ENCODE data around the gene ZNF205.
"Not testable (repeated sequence)": the region's sequence is repeated elsewhere in the genome, so short reads cannot be mapped to it uniquely, and the experiment has no call there.

Gene ZNF205

GRCh38 chr16:3135126-3135715, 22.8 kb downstream of the ZNF205 start:
- WGBS (ENCODE audit: insufficient coverage, insufficient read length) = no CpG with 5 or more reads among the region's 43 CpGs
- DNase-seq (ENCODE audit: low read depth, low spot score) = no peak
- Histone ChIP-seq H3K4me3 (ENCODE audit: low read length) (peak overlapping the region; percentile 73), H3K9me3 (ENCODE audit: control insufficient read depth, insufficient read depth, low read length) (no peaks in the 10 kb centered on the region), H3K27ac (ENCODE audit: low read length) (no peak overlapping the region), H3K27me3 (ENCODE audit: control insufficient read depth, insufficient read depth, low read length) (no peaks in the 10 kb centered on the region), H3K36me3 (ENCODE audit: control insufficient read depth, insufficient read depth, low read length) (no peaks in the 10 kb centered on the region), H3K4me1 (ENCODE audit: control insufficient read depth, insufficient read depth, low read length) (no peaks in the 10 kb centered on the region)

GRCh38 chr16:3137267-3137666, 24.9 kb downstream of the ZNF205 start:
- DNase-seq (ENCODE audit: low read depth, low spot score) = no peak
- Histone ChIP-seq H3K27ac (ENCODE audit: low read length) (no peak overlapping the region), H3K36me3 (ENCODE audit: control insufficient read depth, insufficient read depth, low read length) (no peaks in the 10 kb centered on the region), H3K4me3 (ENCODE audit: low read length) (no peak overlapping the region), H3K9me3 (ENCODE audit: control insufficient read depth, insufficient read depth, low read length) (no peaks in the 10 kb centered on the region), H3K4me1 (ENCODE audit: control insufficient read depth, insufficient read depth, low read length) (no peaks in the 10 kb centered on the region), H3K27me3 (ENCODE audit: control insufficient read depth, insufficient read depth, low read length) (no peaks in the 10 kb centered on the region)
- no CpG with 5 or more reads among the region's 13 CpGs for WGBS (ENCODE audit: insufficient coverage, insufficient read length)

DNA sequence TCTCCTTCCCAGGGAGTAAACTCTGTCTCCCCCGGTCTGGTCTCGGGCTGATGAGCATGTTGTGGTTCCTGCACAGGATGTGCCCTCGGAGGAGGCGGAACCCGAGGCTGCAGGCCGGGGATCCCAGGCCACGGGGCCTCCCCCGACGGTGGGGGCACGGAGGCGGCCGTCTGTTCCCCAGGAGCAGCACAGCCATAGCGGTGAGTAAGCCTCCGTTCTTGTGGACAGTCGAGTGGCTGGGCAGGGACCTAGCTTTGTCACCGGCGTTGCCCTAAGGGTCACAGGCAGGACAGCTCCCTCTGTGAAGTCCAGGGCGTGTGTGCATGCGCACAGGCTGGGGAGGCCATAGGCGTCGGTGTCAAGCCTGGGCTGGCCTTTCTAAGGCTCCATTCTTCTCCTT, 26.0 kb downstream of the ZNF205 start:
- no CpG with 5 or more reads among the region's 21 CpGs for WGBS (ENCODE audit: insufficient coverage, insufficient read length)
- Histone ChIP-seq H3K27ac (ENCODE audit: low read length) (no peak overlapping the region), H3K36me3 (ENCODE audit: control insufficient read depth, insufficient read depth, low read length) (no peaks in the 10 kb centered on the region), H3K27me3 (ENCODE audit: control insufficient read depth, insufficient read depth, low read length) (no peaks in the 10 kb centered on the region), H3K4me3 (ENCODE audit: low read length) (no peak overlapping the region), H3K4me1 (ENCODE audit: control insufficient read depth, insufficient read depth, low read length) (no peaks in the 10 kb centered on the region), H3K9me3 (ENCODE audit: control insufficient read depth, insufficient read depth, low read length) (no peaks in the 10 kb centered on the region)
- DNase-seq (ENCODE audit: low read depth, low spot score) = no peak

GRCh38 chr16:3138823-3139426, 26.5 kb downstream of the ZNF205 start:
- H3K36me3 ChIP-seq (ENCODE audit: control insufficient read depth, insufficient read depth, low read length) = no peaks in the 10 kb centered on the region
- H3K4me3 ChIP-seq (ENCODE audit: low read length) = no peak overlapping the region
- DNase-seq (ENCODE audit: low read depth, low spot score) = no peak
- no peaks in the 10 kb centered on the region for H3K4me1 ChIP-seq (ENCODE audit: control insufficient read depth, insufficient read depth, low read length)
- H3K27me3 ChIP-seq (ENCODE audit: control insufficient read depth, insufficient read depth, low read length) = no peaks in the 10 kb centered on the region
- no CpG with 5 or more reads among the region's 14 CpGs for WGBS (ENCODE audit: insufficient coverage, insufficient read length)
- no peak overlapping the region for H3K27ac ChIP-seq (ENCODE audit: low read length)
- no peaks in the 10 kb centered on the region for H3K9me3 ChIP-seq (ENCODE audit: control insufficient read depth, insufficient read depth, low read length)

GRCh38 chr16:3139561-3139960, 27.2 kb downstream of the ZNF205 start:
- DNase-seq (ENCODE audit: low read depth, low spot score); H3K27me3 ChIP-seq (ENCODE audit: control insufficient read depth, insufficient read depth, low read length); H3K4me3 ChIP-seq (ENCODE audit: low read length); H3K27ac ChIP-seq (ENCODE audit: low read length); H3K4me1 ChIP-seq (ENCODE audit: control insufficient read depth, insufficient read depth, low read length); H3K36me3 ChIP-seq (ENCODE audit: control insufficient read depth, insufficient read depth, low read length); H3K9me3 ChIP-seq (ENCODE audit: control insufficient read depth, insufficient read depth, low read length): not testable (repeated sequence)
- no CpG with 5 or more reads among the region's 9 CpGs for WGBS (ENCODE audit: insufficient coverage, insufficient read length)

- no CpG with 5 or more reads among the region's 69 CpGs for WGBS (ENCODE audit: insufficient coverage, insufficient read length)
- no peaks in the 10 kb centered on the region for H3K4me1 ChIP-seq (ENCODE audit: control insufficient read depth, insufficient read depth, low read length)
- H3K27ac ChIP-seq (ENCODE audit: low read length) = no peak overlapping the region
Measured at GRCh38 chr16:3140603-3141427, 28.4 kb downstream of the ZNF205 start.

GRCh38 chr16:3141781-3142311, 29.5 kb downstream of the ZNF205 start:
- no peaks in the 10 kb centered on the region for H3K36me3 ChIP-seq (ENCODE audit: control insufficient read depth, insufficient read depth, low read length)
- H3K27me3 ChIP-seq (ENCODE audit: control insufficient read depth, insufficient read depth, low read length) = no peaks in the 10 kb centered on the region
- no peaks in the 10 kb centered on the region for H3K4me1 ChIP-seq (ENCODE audit: control insufficient read depth, insufficient read depth, low read length)
- no peak overlapping the region for H3K27ac ChIP-seq (ENCODE audit: low read length)
- H3K4me3 ChIP-seq (ENCODE audit: low read length) = no peak overlapping the region
- DNase-seq (ENCODE audit: low read depth, low spot score) = no peak
- WGBS (ENCODE audit: insufficient coverage, insufficient read length) = no CpG with 5 or more reads among the region's 23 CpGs
- H3K9me3 ChIP-seq (ENCODE audit: control insufficient read depth, insufficient read depth, low read length) = no peaks in the 10 kb centered on the region

More at GRCh38 chr16:3140603-3141427, 28.4 kb downstream of the ZNF205 start:
- Histone ChIP-seq H3K36me3 (ENCODE audit: control insufficient read depth, insufficient read depth, low read length) (no peaks in the 10 kb centered on the region), H3K27me3 (ENCODE audit: control insufficient read depth, insufficient read depth, low read length) (no peaks in the 10 kb centered on the region), H3K4me3 (ENCODE audit: low read length) (no peak overlapping the region), H3K9me3 (ENCODE audit: control insufficient read depth, insufficient read depth, low read length) (no peaks in the 10 kb centered on the region)
- DNase-seq (ENCODE audit: low read depth, low spot score) = no peak

DNA sequence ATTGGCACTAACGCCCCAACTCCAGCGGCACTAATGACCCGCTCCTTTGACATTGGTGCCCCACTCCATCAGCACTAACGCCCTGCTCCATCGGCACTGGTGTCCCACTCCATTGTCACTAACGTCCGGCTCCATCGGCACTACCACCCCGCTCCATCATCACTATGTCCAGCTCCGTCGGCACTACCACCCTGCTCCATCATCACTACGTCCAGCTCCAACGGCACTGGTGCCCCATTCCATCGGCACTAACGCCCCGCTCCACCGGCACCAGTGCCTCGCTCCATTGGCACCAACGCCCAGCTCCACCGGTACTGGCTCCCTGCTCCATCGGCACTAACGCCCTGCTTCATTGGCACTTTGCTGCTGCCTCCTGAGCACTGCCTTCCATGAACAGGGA, 29.9 kb downstream of the ZNF205 start:
- Histone ChIP-seq H3K36me3 (ENCODE audit: control insufficient read depth, insufficient read depth, low read length) (no peaks in the 10 kb centered on the region), H3K27me3 (ENCODE audit: control insufficient read depth, insufficient read depth, low read length) (no peaks in the 10 kb centered on the region), H3K27ac (ENCODE audit: low read length) (no peak overlapping the region), H3K9me3 (ENCODE audit: control insufficient read depth, insufficient read depth, low read length) (no peaks in the 10 kb centered on the region), H3K4me3 (ENCODE audit: low read length) (no peak overlapping the region), H3K4me1 (ENCODE audit: control insufficient read depth, insufficient read depth, low read length) (no peaks in the 10 kb centered on the region)
- no peak for DNase-seq (ENCODE audit: low read depth, low spot score)
- WGBS (ENCODE audit: insufficient coverage, insufficient read length) = no CpG with 5 or more reads among the region's 22 CpGs

DNA sequence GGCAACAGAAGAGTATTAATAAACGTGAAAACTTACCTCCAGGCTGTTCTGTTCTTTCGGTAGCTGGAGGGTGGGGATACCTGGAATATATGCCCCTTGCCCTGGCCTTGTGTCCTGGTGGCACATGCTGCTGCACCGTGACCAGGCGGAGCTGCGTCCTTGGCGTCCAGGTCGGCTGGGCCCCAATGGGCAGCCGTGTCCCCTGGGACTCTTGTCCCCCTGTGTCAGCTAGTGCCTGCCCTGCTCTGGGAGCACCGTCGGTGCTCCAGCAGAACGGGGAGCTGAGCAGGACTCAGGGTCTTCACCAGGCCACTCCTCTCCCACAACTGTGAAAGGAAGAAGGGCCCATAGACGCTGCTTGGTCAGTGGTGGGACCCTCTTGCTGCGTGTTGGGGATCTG, 30.4 kb downstream of the ZNF205 start:
- Histone ChIP-seq H3K9me3 (ENCODE audit: control insufficient read depth, insufficient read depth, low read length) (no peaks in the 10 kb centered on the region), H3K4me1 (ENCODE audit: control insufficient read depth, insufficient read depth, low read length) (no peaks in the 10 kb centered on the region), H3K27me3 (ENCODE audit: control insufficient read depth, insufficient read depth, low read length) (no peaks in the 10 kb centered on the region), H3K4me3 (ENCODE audit: low read length) (no peak overlapping the region), H3K36me3 (ENCODE audit: control insufficient read depth, insufficient read depth, low read length) (no peaks in the 10 kb centered on the region), H3K27ac (ENCODE audit: low read length) (no peak overlapping the region)
- DNase-seq (ENCODE audit: low read depth, low spot score) = no peak
- WGBS (ENCODE audit: insufficient coverage, insufficient read length) = no CpG with 5 or more reads among the region's 13 CpGs

DNA sequence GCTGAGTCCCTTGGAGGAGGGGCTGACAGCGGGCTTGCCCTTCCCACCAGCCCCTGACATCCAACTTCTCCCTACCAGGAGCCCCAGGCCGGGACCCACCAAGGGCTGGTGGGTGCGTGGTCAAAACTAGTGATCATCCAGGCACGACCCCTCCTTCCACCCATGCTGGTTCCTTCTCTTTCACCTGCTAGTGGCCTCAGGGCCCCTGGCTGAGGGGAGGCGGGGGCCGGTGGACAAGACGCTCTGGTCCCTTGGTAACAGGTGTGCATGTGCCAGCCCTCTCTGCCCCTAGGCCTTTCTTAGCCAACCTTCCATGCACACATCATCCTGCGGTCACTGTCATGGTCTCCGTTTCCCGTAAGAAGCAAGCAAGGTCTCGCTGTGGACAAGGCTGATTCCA, 30.8 kb downstream of the ZNF205 start:
- no peaks in the 10 kb centered on the region for H3K9me3 ChIP-seq (ENCODE audit: control insufficient read depth, insufficient read depth, low read length)
- H3K27me3 ChIP-seq (ENCODE audit: control insufficient read depth, insufficient read depth, low read length) = peaks cover 1% of the 10 kb centered on the region; the same call in 1 of the 2 replicates
- H3K4me1 ChIP-seq (ENCODE audit: control insufficient read depth, insufficient read depth, low read length) = no peaks in the 10 kb centered on the region
- DNase-seq (ENCODE audit: low read depth, low spot score) = no peak
- no CpG with 5 or more reads among the region's 11 CpGs for WGBS (ENCODE audit: insufficient coverage, insufficient read length)
- no peaks in the 10 kb centered on the region; the same call in 1 of the 2 replicates for H3K36me3 ChIP-seq (ENCODE audit: control insufficient read depth, insufficient read depth, low read length)
- no peak overlapping the region for H3K4me3 ChIP-seq (ENCODE audit: low read length)
- no peak overlapping the region for H3K27ac ChIP-seq (ENCODE audit: low read length)

Measured in iPS DF 6.9 (cell line).